ENCODE measurements around the gene ADORA1. TPM values are rescaled to one million over a fixed set of nuclear protein-coding genes. Genes with fewer than 3 reads are reported as not detected.

ADORA1 gene
- total RNA-seq, 1 donor from 2014 or later = 3.8 TPM

- H3K36me3 Mint-ChIP-seq = no peaks in the 10 kb centered on the region
- TF ChIP-seq CTCF (IDR thresholded peaks at IDR 0.05; ENCODE audit: unreplicated experiment) = no peak
- DNase-seq (ENCODE audit: low spot score in 2 of 2, unreplicated experiment in 2 of 2) = no peak
- no peak within 1 kb of the TSS for H3K4me3 Mint-ChIP-seq
- no peak within 1 kb of the TSS for H3K27ac Mint-ChIP-seq
- peaks cover 11% of the 10 kb centered on the region for H3K4me1 Mint-ChIP-seq
- peaks cover 1% of the 10 kb centered on the region for H3K27me3 Mint-ChIP-seq (ENCODE audit: low read depth)
- H3K9me3 Mint-ChIP-seq = no peaks in the 10 kb centered on the region
Measured at GRCh38 chr1:203175237-203175826, 47.8 kb downstream of the ADORA1 start, which contains the start of gene MYBPH. TSS of gene MYBPH (minus strand) at chr1:203175826. CDS start at chr1:203175755, 71 bp downstream.

GRCh38 chr1:203175827-203176241 lies 48.3 kb downstream of the ADORA1 start:
- no peak for TF ChIP-seq CTCF (IDR thresholded peaks at IDR 0.05; ENCODE audit: unreplicated experiment)
- Mint-ChIP-seq H3K27me3 (ENCODE audit: low read depth) (peaks cover 1% of the 10 kb centered on the region), H3K36me3 (no peaks in the 10 kb centered on the region), H3K9me3 (no peaks in the 10 kb centered on the region), H3K4me3 (no peak overlapping the region), H3K27ac (no peak overlapping the region), H3K4me1 (peaks cover 11% of the 10 kb centered on the region)
- no peak for DNase-seq (ENCODE audit: low spot score in 2 of 2, unreplicated experiment in 2 of 2)

GRCh38 chr1:203176273-203177035 lies 48.9 kb downstream of the ADORA1 start:
- peaks cover 11% of the 10 kb centered on the region for H3K4me1 Mint-ChIP-seq
- H3K27me3 Mint-ChIP-seq (ENCODE audit: low read depth) = peaks cover 1% of the 10 kb centered on the region
- no peak for TF ChIP-seq CTCF (IDR thresholded peaks at IDR 0.05; ENCODE audit: unreplicated experiment)
- no peaks in the 10 kb centered on the region for H3K36me3 Mint-ChIP-seq
- no peak overlapping the region for H3K4me3 Mint-ChIP-seq
- DNase-seq (ENCODE audit: low spot score in 2 of 2, unreplicated experiment in 2 of 2) = no peak
- H3K27ac Mint-ChIP-seq = no peak overlapping the region
- no peaks in the 10 kb centered on the region for H3K9me3 Mint-ChIP-seq

GRCh38 chr1:203177036-203177405 lies 49.5 kb downstream of the ADORA1 start:
- H3K9me3 Mint-ChIP-seq = no peaks in the 10 kb centered on the region
- peaks cover 1% of the 10 kb centered on the region for H3K27me3 Mint-ChIP-seq (ENCODE audit: low read depth)
- TF ChIP-seq CTCF (IDR thresholded peaks at IDR 0.05; ENCODE audit: unreplicated experiment) = no peak
- no peak overlapping the region for H3K4me3 Mint-ChIP-seq
- DNase-seq (ENCODE audit: low spot score in 2 of 2, unreplicated experiment in 2 of 2) = no peak
- H3K4me1 Mint-ChIP-seq = peaks cover 11% of the 10 kb centered on the region
- no peak overlapping the region for H3K27ac Mint-ChIP-seq
- H3K36me3 Mint-ChIP-seq = no peaks in the 10 kb centered on the region

GRCh38 chr1:203177470-203178039 lies 50.0 kb downstream of the ADORA1 start:
- H3K4me1 Mint-ChIP-seq = peaks cover 11% of the 10 kb centered on the region
- H3K4me3 Mint-ChIP-seq = no peak overlapping the region
- H3K36me3 Mint-ChIP-seq = no peaks in the 10 kb centered on the region
- peak overlapping the region; percentile 60 for H3K27ac Mint-ChIP-seq
- no peaks in the 10 kb centered on the region for H3K27me3 Mint-ChIP-seq (ENCODE audit: low read depth)
- TF ChIP-seq CTCF (IDR thresholded peaks at IDR 0.05; ENCODE audit: unreplicated experiment) = no peak
- DNase-seq (ENCODE audit: low spot score in 2 of 2, unreplicated experiment in 2 of 2) = no peak
- H3K9me3 Mint-ChIP-seq = no peaks in the 10 kb centered on the region

Measured in mesothelial cell of epicardium (in vitro differentiated cells).